Measurements from ENCODE around the gene NCSTN.
A peak's percentile ranks its signal among the peaks of the same experiment; 100 is the strongest.

The NCSTN gene

DNA sequence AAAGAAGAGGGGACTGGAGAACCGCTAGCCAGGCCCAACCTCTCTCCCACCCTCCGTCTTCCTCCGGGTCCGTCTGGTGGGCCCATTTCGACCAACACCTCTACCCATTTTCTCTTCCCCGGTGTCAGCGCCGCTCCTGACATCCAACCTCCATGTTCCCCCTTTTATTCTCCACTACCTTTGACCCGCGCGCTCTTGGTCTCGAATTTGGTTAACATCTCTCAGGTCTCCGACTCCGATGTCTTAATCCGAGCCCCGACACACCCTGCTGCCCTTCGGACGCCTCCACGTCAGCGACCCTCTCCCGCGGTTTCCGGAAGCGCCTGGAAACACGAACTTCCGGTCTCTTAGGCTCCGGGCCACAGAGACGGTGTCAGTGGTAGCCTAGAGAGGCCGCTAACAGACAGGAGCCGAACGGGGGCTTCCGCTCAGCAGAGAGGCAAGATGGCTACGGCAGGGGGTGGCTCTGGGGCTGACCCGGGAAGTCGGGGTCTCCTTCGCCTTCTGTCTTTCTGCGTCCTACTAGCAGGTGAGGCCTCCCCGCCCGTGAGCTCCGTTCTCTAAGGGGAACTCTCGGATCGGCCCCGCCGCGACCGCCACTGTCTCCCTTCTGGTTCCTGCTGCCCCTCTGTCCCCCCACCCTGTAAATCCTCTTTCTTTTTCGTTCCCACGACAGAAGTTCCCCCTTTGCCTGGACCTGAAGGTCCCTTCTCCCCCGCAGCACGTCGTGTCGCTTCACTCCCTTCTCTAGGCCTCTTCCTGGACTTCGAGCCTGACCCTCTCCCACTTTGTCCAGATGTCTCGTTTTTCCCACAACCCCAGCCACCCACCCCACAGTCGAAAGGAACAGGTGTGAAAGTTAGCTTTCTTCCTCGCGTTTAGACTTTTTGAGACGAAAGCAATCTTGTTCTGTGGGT lies at the start of gene NCSTN, which contains the start of gene COPA:
Gene NCSTN, plus strand, starts transcription at position 431 of the 917 bp plus-strand sequence. Its CDS starts 14 bp downstream, at position 445.
Gene COPA, minus strand, starts transcription at position 298 of the 917 bp plus-strand sequence. Its CDS starts 80 bp downstream, at position 218.
- TF ChIP-seq, protein P1, sequence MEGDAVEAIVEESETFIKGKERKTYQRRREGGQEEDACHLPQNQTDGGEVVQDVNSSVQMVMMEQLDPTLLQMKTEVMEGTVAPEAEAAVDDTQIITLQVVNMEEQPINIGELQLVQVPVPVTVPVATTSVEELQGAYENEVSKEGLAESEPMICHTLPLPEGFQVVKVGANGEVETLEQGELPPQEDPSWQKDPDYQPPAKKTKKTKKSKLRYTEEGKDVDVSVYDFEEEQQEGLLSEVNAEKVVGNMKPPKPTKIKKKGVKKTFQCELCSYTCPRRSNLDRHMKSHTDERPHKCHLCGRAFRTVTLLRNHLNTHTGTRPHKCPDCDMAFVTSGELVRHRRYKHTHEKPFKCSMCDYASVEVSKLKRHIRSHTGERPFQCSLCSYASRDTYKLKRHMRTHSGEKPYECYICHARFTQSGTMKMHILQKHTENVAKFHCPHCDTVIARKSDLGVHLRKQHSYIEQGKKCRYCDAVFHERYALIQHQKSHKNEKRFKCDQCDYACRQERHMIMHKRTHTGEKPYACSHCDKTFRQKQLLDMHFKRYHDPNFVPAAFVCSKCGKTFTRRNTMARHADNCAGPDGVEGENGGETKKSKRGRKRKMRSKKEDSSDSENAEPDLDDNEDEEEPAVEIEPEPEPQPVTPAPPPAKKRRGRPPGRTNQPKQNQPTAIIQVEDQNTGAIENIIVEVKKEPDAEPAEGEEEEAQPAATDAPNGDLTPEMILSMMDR (IDR thresholded peaks at IDR 0.05; ENCODE audit: low read depth, low read length) = no peak
- H3K4me3 ChIP-seq (ENCODE audit: low read depth, low read length) = peak within 1 kb of the TSS; percentile 76

GRCh38 chr1:160296036-160296435 lies 47.1 kb upstream of the NCSTN start:
- no peak overlapping the region for H3K4me3 ChIP-seq (ENCODE audit: low read depth, low read length)
- TF ChIP-seq, protein P1 (IDR thresholded peaks at IDR 0.05; ENCODE audit: low read depth, low read length) = no peak

- H3K4me3 ChIP-seq (ENCODE audit: low read depth, low read length) = no peak overlapping the region
- TF ChIP-seq, protein P1 (IDR thresholded peaks at IDR 0.05; ENCODE audit: low read depth, low read length) = no peak
Measured at GRCh38 chr1:160300173-160300572, 43.0 kb upstream of the NCSTN start.

DNA sequence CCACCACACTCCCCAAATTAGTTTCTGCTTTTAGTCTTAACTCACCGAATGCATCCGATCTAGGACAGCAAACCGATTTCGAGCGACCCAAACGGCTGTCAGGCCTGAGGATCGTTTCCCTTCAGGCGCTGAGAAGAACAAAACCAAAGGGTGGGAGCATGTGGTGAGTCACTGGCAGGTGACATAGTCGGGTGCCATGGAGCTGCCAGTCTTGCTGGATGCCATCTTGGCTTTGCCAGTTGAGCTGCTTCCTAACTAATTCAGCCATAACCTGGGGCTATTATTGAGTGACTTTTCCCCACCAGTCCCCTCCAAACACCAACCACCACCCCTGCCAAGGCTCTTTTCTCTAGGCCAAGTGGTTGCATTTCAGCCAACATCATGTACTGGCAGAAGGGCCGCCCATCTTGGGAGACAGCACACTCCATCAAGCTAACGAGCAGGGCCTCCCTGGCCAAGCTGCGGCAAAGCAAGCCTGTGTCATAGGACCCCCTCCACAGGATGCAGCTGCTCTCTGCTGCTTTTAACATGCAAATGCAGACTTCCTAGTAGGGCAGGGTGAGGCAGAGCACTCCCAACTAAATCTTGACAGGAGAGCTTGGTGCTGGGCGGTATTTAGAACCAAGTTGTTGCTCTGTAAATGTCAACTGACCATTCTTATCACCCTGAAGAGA lies 35.9 kb upstream of the NCSTN start:
- no peak overlapping the region for H3K4me3 ChIP-seq (ENCODE audit: low read depth, low read length)

GRCh38 chr1:160308451-160309184 lies 34.6 kb upstream of the NCSTN start:
- no peak overlapping the region for H3K4me3 ChIP-seq (ENCODE audit: low read depth, low read length)
- TF ChIP-seq, protein P1 (IDR thresholded peaks at IDR 0.05; ENCODE audit: low read depth, low read length) = no peak

More for the DNA sequence above, 35.9 kb upstream of the NCSTN start:
- TF ChIP-seq, protein P1 (IDR thresholded peaks at IDR 0.05; ENCODE audit: low read depth, low read length) = no peak

GRCh38 chr1:160309185-160309557 lies 34.0 kb upstream of the NCSTN start:
- TF ChIP-seq, protein P1 (IDR thresholded peaks at IDR 0.05; ENCODE audit: low read depth, low read length) = no peak
- H3K4me3 ChIP-seq (ENCODE audit: low read depth, low read length) = no peak overlapping the region
